Measurements from ENCODE around the gene AK4.
"Not testable (repeated sequence)": the region's sequence is repeated elsewhere in the genome, so short reads cannot be mapped to it uniquely, and the experiment has no call there.

AK4 gene

DNA sequence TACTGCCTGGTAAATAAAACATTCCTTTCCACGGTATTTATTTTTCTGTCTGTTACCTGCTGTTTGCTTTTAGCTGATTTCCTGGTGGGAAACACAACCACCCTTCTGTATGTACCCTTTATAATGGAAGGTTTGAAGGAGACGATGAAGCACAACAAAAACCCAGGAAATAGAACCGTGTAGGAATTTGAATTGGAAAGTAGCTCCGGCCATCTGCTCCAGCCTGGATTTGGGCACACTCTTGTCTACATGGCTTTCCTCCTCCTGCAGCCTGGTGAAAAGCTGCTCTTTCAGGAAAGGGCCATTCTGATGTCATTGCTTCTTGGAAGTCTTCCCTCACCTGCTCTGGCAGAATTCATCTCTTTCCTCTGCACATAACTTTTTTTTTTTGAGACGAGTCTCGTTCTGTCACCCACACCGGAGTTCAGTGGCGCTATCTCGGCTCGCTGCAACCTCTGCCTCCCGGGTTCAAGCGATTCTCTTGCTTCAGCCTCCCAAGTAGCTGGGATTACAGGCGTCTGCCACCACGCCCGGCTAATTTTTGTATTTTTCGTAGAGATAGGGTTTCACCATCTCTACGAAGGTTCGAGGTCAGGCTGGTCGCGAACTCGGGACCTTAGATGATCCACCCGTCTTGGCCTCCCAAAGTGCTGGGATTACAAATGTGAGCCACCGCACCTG, 2.7 kb downstream of the AK4 start:
- DNase-seq (ENCODE audit: low read depth in 2 of 2): no peak

DNA sequence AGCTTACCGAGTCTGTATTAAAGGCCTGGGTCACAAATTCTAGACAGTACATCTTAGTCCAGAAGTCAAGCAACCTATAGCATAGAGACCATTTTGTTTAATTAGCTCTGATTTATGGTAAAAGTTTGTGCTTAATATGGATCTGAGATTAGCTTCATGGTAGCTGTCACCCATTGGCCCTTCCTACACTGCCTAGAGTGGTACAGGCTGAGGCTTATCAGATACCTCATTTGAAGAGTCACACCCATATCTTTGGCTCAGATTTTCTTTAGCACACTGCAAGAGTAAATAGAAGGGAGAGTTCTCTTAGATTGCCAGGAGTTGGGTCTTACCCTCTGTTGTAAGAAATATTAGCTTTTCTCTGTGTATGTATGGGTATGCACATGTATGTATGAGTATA, 3.6 kb downstream of the AK4 start:
- no peak for DNase-seq (ENCODE audit: low read depth in 2 of 2)

DNA sequence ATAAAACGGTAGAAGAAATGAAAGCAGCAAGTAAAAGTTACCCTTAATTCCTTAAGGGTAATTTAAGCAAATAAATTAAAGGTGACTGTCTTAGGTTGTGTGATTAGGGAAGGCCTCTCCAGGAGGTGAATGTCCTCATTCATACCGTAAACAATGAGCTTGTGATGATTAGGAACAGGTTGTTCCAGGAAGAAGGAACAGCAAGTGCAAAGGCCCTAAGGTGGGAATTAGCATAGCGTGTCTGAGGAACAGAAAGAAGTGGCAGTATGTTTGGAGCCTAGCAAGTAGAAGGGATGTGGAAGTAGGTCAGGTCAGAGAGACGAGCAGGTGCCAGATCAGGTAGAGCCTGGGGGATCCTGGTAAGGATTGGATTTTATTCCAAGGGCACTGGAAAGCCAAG, 5.6 kb downstream of the AK4 start:
- DNase-seq (ENCODE audit: low read depth in 2 of 2): no peak

DNA sequence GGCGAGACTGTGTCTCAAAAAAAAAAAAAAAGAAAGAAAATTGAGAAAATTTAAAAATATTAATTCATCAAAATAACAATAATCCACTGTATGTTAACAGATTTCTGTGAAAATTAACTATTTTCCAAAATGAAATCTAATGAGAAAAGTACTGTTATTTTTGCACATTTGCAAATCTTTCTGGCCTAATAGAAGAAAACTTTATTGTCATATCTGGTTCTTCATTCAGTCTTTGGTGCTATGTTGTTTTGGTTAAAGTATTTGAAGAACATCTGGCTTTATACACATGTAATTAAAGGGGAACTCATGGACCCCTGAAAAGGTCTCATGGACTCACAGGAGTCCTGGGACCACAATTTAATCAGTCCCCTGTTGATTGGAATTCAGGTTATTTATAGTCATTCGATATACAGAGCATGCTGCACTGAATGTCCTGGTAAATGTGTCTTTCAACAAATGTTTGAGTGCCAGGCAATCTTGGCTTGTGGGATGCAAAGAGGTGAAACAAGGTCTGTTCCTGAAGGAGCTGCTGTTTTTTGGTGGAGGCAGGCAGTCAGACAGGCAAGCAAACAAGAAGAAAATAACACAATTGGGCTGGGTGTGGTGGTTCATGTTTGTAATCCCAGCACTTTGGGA, 9.0 kb downstream of the AK4 start:
- DNase-seq (ENCODE audit: low read depth in 2 of 2): no peak

- no peak for DNase-seq (ENCODE audit: low read depth in 2 of 2)
Observed at GRCh38 chr1:65157546-65157941, 9.5 kb downstream of the AK4 start.

GRCh38 chr1:65159291-65159688, 11.3 kb downstream of the AK4 start:
- DNase-seq (ENCODE audit: low read depth in 2 of 2): not testable (repeated sequence)

- DNase-seq (ENCODE audit: low read depth in 2 of 2): no peak
Observed at GRCh38 chr1:65159801-65160523, 12.0 kb downstream of the AK4 start.

DNA sequence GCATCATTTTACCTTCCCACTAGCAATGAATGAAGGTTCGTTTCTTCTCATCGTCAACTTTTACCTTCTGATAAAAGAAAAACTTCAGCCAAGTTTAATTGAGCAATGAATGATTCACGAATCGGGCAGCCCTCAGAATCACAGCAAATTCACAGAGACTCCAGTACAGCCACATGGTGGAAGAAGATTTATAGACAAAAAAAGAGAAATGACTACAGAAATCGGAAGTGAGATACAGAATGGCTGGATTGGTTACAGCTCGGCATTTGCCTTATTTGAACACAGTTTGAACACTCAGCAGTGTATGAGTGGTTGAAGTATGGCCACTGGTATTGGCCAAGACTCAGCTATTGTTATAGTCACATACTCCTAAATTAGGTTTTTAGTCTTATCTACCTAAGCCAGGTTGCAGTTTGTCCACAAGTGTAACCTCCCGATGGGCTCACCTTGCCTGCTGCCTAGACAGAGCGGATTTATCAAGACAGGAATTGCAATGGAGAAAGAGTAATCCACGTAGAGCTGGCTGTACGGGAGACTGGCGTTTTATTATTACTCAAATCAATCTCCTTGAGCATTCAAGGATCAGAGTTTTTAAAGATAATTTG, 15.3 kb downstream of the AK4 start:
- no peak for DNase-seq (ENCODE audit: low read depth in 2 of 2)

GRCh38 chr1:65164101-65164500, 16.1 kb downstream of the AK4 start:
- DNase-seq (ENCODE audit: low read depth in 2 of 2): not testable (repeated sequence)

GRCh38 chr1:65164633-65165032, 16.6 kb downstream of the AK4 start:
- no peak for DNase-seq (ENCODE audit: low read depth in 2 of 2)

DNA sequence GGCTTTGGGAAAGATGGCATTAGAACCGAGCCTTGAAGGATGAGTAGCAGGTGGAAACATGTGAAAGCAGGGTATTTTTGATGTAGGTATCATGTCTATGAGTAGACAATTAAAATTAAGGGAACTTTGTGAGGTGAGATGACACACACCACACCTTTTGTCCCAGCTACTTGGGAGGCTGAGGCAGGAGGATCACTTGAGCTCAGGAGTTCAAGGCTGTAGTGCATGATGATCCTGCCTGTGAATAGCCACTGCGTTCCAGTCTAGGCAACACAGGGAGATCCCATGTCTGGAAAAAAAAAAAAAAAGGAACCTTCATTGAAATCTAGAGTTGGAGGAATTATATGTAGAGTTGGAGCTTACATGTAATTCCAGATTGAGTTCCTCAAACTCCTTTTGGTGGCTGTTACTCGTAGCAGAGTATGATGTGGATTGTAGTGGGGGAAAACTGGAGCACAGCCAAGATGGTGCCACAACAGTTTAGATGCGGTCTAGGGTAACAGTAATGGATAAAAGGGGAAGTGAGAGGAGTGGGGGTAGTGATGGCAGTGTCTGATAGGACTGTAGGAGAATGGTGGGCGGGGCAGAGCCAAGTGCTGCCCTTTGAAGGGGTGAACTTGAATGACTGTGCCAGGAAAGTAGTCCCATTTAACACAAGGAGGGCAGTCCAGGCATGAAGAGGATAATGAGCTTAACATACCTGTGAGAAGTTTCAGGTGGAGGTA, 17.4 kb downstream of the AK4 start:
- no peak for DNase-seq (ENCODE audit: low read depth in 2 of 2)

DNA sequence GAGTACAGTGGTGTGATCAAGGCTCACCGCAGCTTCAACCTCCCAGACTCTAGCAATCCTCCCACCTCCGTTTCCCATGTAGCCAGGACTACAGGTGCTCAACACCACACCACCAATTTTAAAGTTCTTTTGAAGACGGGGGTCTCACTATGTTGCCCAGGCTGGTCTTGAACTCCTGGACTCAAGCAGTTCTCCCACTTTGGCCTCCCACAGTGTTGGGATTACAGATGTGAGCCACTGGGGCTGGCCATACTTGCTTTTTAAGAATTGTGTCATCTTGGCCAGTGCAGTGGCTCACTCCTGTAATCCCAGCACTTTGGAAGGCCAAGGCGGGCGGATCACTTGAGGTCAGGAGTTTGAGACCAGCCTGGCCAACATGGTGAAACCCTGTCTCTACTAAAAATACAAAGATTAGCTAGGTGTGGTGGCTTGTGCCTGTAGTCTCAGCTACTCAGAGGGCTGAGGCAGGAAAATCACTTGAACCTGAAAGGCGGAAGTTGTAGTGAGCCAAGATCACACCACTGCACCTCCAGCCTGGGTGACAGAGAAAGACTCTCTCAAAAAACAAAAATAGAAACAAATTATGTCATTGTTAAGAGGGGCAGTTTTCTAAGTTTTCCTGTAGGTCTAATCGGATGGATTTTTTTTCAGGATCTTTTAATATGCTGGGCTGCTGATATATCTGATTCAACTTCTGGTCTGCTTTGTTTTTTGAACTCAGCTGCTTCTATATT, 18.7 kb downstream of the AK4 start:
- DNase-seq (ENCODE audit: low read depth in 2 of 2): no peak

DNA sequence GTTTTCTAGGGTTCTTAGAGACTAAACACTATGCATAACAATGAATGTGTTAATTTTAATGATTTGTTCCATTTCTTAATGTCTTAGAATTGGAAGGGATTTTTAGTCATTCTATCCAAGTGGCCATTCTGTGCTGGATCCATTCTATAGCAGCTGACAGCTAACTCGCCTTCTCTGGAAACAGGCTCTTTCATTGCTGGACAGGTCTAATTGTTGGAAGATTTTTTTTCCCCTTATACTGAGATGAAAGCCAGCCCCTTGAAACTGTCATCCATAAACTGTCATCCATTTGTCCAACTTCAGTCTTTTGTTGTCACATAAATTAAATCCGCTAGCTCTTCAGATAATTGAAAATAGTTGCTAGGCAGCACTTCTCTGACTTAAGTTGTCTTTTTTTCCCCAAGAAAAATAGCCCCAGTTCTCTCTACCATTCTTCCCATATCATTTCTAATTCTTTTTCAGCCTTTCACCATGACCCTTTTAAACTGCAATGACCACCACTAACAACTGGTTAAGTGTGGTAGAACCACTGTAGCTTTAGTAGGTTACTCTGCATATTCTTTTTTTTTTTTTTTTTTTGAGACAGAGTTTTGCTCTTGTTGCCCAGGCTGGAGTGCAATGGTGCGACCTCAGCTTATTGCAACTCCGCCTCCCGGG, 19.7 kb downstream of the AK4 start:
- DNase-seq (ENCODE audit: low read depth in 2 of 2): no peak

GRCh38 chr1:65168867-65169266, 20.9 kb downstream of the AK4 start:
- no peak for DNase-seq (ENCODE audit: low read depth in 2 of 2)

DNA sequence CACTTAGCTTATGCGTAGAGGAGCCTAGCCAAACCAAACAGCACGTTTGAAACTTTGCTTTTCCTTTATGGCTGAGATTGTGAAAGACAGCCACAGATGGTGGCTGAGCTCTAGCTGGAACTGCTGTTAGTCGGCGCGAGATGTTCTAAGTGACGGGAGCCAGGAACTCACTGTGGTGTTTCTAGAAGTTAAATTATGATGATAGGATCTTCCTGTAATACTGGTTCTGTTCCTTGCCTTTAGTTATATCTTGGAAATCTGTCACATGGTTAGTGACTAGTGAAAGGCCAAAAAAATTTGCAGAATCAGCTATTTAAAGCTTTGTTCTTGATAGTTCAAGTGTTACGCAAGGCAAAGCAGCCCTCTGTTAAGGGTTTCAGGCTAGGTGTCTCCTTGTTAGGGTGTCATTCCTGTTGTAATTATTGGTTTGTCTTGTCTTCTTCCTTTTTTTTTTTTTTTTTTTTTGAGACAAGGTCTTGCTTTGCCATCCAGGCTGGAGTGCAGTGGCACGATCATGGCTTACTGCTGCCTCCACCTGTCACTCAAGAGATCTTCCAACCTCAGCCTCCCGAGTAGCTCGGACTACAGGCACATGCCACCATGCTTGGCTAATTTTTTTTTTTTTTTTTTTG, 22.6 kb downstream of the AK4 start:
- no peak for DNase-seq (ENCODE audit: low read depth in 2 of 2)

DNA sequence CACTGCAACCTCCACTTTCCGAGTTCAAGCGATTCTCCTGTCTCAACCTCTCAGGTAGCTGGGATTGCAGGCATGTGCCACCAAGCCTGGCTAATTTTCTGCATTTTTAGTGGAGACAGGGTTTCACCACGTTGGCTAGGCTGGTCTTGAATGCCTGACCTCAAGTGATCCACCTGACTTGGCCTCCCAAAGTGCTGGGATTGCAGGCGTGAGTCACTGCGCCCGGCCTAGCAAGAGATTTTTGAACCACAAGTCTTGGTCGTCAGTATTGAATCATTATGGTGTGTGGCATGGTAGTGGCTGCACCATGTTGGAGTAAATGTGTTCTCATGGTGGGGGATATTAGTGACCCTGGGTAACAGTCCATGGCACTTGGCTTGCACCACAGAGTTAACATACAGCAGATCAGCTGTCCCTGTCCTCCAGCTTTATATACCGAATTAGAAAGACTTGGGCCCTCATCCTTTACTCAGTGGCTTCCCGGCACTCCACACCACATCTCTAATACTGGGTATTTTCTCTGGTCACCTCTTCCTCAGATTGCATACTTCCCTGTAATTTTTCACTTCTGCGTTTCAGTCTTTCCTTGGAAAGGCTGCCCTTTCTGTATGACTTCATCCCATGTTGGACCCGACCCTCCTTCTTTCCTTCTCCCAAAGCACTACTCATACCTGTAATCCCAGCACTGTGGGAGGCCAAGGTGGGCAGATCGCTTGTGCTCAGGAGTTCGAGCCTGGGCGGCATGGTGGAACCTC, 25.1 kb downstream of the AK4 start:
- no peak for DNase-seq (ENCODE audit: low read depth in 2 of 2)

GRCh38 chr1:65174585-65174984, 26.6 kb downstream of the AK4 start:
- no peak for DNase-seq (ENCODE audit: low read depth in 2 of 2)

GRCh38 chr1:65175171-65176055, 27.4 kb downstream of the AK4 start:
- no peak for DNase-seq (ENCODE audit: low read depth in 2 of 2)

DNA sequence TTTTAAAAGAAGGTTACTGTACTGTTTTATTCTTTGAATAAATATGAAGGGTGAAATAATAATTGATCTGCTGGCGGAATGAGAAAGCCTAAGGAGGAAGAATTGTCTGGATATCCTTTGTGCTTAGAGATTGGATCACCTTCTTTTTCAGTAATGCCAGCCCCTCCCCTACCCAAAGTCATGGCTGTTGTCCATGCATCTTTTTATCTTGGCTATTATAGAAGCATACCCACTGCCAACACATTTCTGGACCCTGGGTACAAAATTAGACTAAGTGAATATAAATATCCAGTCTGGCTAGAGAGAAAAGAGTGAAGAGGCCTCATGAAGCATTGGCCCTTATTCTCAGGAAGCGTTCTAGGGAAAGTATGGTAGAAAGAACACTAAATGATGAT, 28.1 kb downstream of the AK4 start:
- no peak for DNase-seq (ENCODE audit: low read depth in 2 of 2)

Measured in stimulated activated CD4-positive, alpha-beta T cell treated with anti-CD3 and anti-CD28 coated beads, Interleukin-15, amount 100 ng/mL, for 48 hours (primary cell).